HK-2 (cell line): Measurements from ENCODE around the gene OGFR.

ENCODE experiments used
- DNase-seq: peaks from one replicate; pipeline ENCODE4 v3.0.0-alpha.2; 2018; ENCODE audit not compliant: unreplicated experiment

OGFR gene

DNA sequence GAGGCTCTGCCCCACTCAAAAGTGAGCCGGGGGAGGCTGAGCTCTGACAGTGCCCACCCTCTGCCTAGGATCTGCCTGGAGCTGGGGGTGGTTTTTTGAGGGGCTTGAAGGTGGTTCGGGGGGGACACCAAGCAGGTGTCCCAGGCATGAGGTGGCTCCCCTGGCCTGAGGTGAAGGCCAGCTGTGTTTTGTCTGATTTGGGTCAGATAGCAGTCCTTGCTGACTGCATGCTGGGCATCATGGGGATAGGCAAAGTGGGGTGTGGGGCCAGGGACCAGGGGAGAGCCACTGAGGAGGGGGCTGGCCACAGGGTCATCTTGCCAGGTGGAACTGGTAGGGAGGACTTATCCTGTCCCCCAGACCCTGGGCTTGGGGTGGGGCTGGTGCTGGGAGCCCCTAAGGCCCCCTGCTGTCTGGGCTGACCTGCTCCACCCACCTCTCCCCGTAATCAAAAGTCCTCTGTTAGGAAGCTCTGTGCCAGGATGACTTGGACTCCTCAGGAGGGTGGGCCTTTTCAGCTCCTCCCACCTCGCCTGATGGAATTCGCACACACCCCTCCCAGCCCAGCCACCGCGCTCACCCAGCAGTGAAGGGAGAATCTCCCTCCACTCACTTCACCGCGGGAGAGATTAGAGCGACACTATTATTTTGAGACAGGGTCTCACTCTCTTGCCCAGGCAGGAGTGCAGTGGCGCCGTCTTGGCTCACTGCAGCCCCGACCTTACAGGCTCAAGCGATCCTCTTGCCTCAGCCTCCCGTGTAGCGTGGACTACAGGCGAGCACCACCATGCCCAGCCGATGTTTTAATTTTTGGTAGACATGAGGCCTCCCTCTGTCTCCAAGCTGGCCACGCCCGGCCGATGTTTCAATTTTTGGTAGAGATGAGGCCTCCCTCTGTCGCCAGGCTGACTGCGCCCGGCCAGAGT, 10.7 kb downstream of the OGFR start:
- no peak for DNase-seq

DNA sequence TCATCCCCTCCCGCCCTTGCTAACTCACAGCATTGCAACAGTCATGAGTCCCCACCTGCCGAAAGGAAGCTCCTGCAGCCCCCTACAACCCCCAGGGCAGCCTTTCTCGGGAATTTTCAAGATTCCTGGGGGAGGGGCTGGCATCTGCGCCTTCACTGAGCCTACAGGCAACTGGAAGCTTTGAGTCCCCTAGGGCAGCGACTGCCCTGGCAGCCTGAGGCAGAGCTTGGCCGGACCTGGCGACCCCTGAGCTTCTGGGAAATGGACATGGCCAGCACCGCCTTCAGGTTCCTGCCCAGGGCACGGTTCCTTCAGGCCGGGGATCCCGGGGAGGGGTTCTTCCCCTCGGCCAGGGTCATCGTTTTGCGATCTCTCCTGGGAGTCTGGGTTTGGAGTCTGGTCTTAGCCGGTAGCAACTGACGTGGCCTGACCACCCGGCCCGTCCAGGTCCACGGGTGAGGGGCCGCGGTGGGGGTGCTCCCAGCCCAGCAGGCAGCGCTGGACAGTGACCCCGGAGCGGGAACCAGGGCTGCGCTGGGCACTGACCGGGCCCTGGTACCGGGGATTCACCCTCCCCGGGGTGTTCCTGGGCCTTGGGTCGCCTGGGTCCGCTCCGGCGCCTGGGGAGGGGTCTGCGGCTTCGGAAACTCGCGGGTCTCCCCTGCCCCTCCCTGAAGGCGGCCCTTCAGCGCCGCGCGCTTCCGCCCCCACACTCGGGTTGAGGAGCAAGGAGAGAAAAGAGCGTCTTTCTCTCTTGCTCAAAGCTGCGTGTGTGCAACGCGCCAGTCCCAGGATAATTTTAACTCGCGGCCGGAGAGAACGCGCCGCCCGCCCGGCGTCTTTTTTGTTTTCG, 11.6 kb downstream of the OGFR start:
- no peak for DNase-seq

DNA sequence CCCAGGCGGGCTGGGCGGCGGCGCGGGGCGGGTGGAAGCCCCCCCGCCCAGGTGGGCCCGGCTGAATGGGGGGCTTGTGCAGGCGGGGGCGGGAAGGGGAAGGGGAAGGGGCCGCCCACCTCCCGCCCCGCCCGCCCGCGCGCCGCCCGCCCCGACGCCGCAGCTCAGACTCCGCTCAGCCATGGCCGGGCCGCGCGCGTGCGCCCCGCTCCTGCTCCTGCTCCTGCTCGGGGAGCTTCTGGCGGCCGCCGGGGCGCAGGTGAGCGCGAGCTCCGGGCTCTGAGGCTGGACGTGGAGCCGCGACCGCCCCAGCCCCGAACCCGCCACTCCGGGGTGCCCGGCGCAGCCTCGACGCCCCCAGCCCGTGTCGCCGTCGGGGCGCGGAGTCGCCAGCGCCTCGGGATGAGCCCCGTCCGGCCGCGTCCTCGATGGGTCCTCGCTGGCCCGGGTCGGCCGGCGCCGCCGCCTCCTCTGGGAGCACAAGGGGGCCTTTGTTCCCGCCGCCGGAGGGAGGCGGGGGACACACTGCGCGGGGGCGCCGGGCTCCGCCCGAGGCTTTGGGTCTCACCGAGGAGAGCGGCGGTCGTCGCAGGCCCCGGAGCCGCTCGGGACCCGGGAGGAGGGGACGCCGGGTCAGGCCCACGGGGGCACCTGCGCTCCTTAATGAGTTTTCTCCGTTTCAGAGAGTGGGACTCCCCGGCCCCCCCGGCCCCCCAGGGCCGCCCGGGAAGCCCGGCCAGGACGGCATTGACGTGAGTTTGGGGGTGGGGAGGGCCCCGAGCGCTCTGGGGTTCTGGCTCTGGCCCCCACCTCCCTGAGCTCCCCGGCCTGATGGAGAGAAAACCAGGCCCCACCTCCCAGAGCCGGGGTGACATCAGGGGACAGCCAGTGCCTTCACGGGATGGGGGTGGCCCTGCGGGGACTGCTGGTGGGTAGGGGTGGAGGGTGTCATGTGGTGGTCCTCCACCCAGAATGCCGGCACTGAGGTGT, 12.5 kb downstream of the OGFR start, which contains the start of gene COL9A3:
Gene COL9A3, plus strand, starts transcription at position 167 of the 990 bp plus-strand sequence. Its CDS starts 15 bp downstream, at position 182.
- DNase-seq, result no peak

DNA sequence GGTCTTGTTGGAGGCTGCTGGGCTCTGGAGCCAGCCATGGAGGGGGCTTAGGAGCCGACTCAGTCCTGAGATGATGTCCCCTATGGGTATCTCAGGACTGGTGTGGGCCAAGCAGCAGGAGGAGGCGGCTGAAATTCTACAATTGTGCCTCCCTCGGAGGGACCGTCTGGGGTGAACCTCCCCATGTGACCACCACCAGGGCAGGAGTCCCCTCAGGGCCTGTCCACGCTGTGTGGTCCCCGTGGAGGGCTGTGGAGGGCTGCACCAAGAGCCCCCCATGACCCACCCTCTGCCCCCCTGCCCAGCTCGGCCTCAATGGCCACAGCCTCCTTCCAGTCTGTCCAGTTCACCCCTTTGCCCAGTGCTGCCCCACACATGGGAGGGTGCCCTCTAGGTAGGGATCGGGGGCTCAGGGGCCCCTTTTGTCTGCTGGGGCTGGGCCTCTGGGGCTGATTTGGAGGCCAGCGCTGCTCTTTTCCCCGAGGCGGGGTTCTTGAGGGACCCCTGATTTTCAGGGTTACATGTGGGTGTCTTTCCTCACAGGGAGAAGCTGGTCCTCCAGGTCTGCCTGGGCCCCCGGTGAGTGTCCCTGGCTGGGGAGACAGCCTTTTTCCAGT, 13.4 kb downstream of the OGFR start:
- DNase-seq, result no peak

DNA sequence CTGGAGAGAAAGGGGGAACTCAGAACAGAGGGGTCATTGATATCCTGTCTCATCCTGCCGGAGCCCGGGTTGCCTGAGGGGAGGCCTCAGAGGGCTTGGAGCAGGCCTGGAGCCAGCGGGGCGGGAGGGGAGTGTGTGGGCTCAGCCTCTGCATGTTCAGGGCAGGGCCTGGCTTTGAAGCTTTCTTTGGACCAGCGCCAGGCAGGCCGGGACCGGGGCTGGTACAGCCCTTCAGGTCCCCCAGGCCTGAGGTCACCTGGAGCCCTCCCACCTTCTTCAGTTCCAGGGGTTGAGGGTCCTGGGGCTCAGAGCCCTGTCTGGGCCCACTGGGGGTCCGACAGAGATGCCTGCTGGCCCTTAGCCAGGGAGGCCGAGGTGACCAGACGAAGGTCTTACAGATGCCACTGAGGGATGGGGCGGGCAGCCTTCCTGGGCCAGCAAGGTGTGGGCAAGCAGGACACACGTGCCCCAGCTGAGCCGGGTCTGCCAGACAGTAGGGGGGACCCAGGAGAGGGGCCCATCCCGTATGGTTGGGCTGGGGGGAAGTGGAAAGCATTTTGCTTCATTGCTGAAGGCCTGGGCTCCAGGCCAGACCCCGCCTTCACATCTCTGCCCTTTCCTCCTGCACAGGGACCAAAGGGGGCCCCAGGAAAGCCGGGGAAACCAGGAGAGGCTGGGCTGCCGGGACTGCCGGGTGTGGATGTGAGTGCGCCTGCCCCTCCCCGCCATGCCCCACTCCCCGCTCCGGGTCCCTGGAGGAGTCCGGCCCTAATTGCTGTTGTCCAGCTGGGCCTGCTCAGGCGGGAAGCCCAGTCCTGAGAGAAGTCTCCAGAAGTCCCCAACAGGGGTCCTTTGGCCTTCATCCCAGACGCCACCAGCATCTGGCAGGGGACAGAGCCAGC, 14.2 kb downstream of the OGFR start:
- peak; percentile 65 for DNase-seq

DNA sequence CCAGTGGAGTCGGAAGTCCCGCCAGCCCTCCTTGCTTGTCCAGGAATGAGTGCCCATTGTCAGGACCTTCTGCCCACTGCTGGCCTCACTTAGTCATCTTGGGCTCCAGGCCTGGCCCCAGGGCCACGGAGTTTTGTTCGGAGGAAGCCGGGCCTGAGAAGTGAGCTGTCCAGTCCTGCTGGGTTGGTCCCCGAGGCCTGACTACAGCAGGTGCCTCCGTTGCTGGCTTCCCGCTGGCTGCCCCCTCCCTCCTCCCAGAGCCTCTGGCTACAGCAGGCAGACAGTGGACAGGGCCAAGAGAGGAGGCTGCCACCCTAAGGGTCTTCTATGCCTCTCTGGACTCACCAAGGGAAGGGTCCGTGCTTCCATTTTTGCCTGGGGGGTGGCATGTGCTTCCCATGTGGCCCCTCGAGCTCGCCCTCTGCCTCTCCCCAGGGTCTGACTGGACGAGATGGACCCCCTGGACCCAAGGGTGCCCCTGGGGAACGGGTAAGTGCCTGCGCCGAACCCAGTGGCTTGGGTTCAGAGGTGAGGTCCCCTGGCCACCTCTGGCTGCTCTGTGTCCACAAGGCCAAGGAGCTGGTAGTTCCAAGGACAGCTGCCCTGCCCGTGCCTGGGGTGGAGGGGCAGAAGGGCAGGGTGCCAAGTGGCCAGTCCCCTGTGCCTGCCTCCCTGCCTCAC, 15.0 kb downstream of the OGFR start:
- peak; percentile 58 for DNase-seq

DNA sequence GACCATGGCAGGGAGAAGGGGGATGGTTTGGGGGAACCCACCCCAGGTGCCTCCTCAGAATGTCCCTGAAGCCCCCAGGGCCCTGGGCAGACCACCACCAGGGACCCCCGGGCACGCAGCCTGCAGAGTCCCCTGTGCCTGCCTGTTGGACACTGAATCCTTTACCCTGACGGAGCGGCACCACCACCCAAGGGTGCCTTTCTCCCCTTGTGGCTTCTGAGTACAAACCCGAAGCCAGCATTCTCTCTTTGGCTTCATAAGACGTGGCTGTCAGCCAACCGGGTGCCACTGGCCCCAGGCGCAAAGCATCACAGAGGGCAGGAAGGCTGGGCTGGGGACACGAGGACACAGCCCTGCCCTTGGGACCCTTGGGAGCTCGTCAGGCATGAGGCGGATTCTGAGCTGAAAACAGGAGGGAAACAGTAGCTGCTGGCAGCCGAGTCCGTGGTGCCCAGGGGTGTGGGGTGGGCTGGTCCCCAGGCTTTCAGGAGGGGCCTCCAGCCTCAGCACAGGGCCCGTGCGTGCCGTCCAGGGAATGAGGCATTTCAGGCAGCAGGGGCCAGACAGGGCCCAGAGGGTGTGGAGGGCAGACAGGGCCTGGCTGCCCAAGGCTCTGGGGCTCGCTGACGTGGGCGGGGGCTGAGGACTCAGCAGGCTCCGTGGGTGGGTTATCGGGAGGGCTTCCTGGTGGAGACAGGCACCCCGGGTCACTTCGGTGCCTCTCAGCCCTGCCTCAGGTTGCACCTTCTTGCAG, 15.8 kb downstream of the OGFR start:
- no peak for DNase-seq

DNA sequence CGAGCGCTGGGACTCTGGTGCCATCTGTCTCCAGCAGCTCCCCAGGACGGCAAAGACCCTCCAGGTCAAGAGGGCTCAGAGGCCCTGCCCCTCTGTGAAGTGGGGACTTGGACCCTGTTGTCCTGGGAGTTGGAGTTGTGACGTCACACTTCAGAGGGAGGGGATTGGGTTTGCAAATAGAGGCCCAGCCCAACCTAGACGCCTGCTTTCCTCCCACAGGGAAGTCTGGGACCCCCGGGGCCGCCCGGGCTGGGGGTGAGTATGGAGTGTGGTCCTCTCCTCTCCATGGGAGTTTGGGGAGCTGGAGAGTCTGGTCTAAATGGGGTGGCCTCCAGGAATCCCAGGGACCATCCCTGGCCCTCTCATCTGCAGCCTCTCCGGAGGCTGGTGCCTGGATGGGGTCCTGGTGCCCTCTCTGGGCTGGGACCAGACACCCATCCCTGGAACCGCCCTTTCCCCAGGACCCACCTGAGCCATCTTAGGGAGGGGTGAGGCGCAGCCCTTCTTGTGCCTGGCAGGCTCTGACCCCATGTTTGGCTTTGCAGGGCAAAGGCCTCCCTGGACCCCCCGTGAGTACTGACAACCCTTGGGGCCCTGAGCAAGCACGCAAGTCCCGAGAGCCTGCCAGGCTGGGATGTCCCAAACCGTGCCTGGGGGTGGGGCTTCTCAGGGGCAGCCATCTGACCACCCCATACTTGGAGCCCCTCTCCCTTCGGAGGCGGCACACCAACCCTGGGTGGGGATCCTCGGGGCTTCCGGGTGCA, 16.5 kb downstream of the OGFR start:
- no peak for DNase-seq

DNA sequence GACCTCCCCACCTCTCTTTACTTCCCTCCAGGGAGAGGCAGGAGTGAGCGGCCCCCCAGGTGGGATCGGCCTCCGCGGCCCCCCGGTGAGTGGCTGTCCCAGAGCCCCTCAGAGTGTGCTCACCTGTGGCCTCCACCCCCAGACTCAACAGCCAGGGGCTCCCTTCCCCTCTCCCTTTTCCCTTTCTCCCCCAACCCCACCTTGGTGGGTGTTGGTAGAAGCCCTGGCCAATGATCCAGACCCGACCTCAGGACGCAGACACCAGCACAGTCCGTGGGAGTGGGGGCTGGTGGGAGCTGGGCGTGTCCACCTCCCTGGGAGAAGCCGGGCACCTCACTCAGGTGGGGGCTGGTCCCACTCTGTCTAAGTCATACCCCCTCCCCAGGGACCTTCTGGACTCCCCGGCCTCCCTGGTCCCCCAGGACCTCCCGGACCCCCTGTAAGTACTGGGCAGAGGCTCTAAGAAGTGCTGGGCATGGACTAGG, 17.1 kb downstream of the OGFR start:
- no peak for DNase-seq

DNA sequence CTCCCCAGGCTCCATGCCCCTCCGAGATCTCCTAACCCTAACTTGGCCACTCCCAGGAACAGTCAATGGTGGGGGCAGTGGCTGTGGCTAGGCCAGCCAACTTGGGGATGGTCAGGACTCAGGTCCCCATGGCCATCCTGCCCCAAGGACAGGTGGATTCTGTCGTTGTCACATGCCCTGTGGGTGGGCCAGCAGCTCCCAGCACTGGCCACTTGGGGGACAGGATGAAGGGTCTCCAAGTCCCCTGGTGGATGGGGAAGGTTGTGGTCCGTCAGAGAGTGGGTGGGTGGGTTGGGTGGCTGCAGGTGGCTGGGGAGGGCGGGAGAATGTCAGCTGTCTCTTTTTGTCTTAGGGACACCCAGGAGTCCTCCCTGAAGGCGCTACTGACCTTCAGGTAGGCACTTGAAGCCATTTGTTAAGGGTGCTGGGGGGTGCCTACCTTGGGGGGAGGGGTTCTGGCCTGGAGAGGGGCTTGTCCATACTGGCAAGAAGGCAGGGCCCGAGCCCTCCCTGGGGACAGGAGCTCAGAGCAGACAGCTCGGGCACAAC, 17.7 kb downstream of the OGFR start:
- no peak for DNase-seq

DNA sequence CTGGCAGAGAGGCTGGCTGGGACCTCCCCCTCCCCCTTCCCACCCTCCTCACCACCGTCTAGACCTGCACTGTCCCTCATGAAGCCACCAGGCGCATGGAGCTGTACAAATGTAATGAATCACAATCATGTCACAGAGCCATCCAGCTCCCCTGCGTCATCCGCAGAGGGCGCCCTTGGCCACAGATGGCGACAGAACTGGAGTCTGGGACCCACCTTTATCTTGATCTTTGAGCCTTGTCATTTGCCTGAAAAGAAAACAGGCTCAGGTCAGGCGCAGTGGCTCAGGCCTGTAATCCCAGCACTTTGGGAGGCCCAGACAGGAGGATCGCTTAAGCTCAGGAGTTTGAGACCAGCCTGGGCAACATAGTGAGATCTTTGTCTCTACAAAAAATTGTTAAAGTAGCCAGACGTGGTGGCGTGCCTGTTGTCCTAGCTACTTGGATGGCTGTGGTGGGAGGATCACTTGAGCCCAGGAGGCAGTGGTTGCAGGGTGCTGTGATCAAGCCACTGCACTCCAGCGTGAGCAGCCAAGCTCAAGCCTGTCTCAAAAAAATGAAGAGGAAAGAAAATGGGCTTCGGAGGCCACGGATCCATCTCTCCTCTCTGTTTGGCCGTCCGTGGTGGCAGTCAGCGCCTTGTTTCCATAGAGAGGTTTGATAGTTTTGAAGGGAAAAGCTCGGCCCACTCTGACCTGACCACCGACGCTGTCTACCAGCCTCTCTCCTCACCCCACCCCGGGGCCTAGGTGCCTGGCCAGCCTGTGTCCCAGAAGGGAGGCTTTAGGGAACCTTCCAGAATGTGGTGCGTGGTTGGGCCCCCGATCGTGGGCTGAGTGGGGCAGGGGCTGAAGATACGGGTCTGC, 18.4 kb downstream of the OGFR start:
- peak; percentile 78 for DNase-seq

DNA sequence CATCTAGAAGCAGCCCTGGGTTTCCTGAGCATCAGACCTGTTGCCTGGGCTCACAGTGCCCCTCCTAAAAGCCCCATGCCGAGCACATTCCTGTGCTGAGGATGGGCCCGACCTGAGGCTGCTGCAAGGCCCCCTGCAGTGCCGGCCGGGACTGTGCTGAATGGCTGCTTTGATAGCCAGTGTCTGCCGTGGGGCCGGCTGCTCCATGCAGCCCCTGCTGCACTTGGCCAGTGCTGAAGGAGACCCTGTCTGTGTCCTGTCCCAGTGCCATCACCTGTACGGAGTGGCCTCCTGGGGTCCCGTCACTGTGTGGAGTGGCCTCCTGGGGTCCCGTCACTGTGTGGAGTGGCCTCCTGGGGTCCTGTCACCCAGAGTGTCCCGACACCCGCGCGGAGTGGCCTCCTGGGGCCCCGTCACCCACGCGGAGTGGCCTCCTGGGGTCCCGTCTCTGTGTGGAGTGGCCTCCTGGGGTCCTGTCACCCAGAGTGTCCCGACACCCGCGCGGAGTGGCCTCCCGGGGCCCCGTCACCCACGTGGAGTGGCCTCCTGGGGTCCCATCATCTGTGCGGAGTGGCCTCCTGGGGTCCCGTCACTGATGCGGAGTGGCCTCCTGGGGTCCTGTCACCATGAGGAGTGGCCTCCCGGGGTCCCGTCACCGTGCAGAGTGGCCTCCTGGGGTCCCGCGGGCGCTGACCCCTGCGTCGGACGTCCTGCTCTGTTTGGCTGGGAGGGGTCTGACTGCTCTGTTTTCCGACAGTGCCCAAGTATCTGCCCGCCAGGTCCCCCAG, 19.2 kb downstream of the OGFR start:
- DNase-seq, result no peak

DNA sequence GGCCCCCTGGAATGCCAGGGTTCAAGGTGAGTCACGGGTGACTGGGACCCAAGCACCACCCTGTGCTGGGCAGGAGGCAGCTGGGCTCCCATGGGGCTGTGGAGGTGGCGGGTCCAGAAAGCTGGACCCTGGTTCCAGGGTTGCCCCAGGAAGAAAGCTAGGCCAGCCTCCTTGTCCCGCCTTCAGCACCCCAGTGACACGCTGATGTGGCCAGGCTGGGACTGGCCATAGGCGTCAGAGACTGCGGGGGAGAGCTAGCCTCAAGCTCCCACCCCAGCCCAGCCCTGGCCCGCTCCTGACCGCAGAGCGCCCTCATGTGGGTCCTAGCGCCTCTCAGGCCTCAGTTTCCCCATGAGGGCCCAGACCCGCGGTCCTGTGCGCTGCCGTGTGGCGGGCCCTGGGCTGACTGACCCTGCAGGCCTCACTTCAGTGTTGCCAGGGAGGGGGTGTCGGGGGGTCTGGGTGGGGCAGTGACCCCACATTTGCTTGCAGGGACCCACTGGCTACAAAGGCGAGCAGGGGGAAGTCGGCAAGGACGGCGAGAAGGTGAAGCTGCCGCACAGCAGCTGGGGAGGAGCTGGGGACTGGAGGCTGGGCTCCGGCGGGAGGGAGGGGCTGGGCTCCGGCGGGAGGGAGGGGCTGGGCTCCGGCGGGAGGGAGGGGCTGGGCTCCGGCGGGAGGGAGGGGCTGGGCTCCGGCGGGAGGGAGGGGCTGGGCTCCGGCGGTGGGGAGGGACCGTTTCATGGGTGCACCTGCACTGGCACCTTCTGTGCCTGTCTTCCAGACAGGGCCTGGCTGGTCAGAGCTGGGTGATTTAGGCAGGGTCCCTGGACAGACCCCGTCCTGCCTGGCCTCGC, 20.1 kb downstream of the OGFR start:
- no peak for DNase-seq

DNA sequence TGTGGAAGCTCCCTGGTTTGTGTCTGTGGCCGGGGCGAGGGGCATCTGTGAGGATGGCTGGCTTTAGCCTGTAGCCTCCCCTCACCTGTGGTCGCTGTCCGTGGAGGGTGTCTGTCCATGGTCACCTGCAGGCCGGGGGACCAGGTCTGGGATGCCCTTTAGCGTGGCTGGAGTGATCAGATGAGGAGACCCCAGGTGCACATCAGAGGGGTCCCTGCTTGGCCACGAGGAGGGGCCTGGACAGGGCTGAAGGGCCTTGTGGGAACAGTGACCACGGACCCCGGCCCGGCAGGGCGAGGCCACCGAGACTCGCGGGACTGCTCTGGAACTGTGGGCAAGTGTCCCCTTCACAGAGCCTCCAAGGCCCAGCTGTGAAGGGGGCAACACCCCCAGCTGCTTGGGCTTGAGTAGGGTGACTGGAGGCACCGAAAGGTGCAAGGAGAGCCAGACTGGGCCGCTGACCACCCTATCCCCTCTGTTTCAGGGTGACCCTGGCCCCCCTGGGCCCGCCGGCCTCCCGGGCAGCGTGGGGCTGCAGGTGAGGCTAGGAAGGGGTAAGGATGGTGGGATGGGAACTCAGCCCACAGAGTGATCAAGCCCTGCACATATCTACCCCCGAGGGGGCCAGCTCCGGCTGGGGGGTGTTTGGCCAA, 20.8 kb downstream of the OGFR start:
- no peak for DNase-seq
